C4-2B (cell line): Measurements from ENCODE around the gene CCDC120.

Source experiments
- CTCF ChIP-seq: fragments of 450-650 bp; conservative IDR thresholded peaks from 2 replicates; pipeline ENCODE4 v1.5.1; 2017; ENCODE audit warnings: mild to moderate bottlenecking
- ZFX ChIP-seq: fragments of 450-650 bp; IDR thresholded peaks from 2 replicates; pipeline ENCODE4 v1.6.1; 2017

- TF ChIP-seq CTCF (peak; percentile 79), ZFX (no peak; the same call in 1 of the 2 replicates)
These were observed 15.4 kb upstream of the CCDC120 start, which contains the start of gene TFE3 for GRCh38 chrX:49043220-49043986.
